Measurements from ENCODE around the gene PEX11A.
"Not testable (repeated sequence)": the region's sequence is repeated elsewhere in the genome, so short reads cannot be mapped to it uniquely, and the experiment has no call there.

PEX11A gene, protein sequence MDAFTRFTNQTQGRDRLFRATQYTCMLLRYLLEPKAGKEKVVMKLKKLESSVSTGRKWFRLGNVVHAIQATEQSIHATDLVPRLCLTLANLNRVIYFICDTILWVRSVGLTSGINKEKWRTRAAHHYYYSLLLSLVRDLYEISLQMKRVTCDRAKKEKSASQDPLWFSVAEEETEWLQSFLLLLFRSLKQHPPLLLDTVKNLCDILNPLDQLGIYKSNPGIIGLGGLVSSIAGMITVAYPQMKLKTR

DNA sequence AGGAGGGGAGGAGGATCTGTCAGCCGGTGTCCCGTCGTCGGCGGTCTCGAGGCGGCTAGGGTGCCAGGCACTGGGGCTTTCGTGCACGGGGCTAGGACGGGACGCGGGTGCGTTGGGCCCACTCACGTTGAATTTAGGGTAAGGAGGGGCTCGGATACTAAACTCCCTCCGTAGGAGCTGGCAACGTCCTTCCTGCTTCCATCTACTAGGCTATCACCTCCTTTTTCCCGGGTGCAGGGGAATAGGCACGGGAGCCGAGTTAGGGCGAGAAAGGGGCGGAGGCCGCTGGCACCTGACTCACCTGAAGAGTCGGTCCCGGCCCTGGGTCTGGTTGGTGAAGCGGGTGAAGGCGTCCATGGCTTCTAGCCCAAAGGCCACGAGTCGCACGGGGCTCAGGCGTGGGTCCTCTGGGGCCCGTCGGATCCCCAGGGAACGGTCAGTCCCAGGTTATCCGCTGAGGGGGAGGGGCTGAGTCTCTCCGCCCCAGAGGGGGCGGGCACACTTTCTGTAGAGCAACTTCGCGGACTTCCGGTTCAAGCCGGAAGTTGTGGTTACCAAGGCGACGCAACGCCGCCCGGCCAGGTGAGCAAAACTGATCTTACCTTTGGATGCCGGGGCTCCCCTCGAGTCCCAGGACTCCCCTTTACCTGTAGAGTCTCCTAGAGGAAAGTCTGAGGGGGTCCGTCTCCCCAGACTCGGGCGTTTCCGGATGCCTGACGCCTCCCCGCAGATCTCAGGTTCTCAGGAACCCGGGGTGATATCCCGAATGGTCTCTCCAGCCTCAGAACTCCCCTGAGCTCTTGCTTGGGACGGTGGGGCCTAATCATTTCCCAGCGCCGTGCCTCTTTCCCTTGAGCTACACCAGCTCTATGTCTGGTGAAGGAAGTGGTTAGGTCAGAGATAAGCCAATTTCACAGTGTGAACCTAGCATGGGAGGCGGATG is at the start of gene PEX11A, which contains the start of gene WDR93:
TSS of gene PEX11A (minus strand) at position 479 of the 943 bp plus-strand sequence. CDS start at position 357, 122 bp downstream.
TSS of gene WDR93 (plus strand) at position 536 of the 943 bp plus-strand sequence. CDS start 10,936 bp downstream, outside the sequence.
- DNase-seq (ENCODE audit: low read depth): peak; percentile 67

DNA sequence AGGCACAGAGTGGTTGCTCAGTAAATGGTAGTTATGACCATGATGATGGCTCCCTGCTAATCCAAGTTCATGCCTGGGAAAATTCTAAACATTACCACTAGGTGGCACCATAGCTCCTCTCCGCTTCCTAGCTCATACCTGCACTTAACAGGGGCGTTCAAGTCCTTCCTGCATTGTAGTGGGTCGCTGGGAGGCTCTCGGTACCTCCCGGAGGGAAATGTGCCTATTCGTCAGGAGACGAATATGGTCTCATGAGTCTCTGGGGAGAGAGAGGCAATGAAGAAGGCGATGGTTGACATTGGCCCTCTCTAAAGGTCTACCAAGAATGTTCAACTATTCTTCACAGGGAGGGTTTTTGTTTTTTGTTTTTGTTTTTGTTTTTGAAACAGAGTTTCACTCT is 49.6 kb upstream of the PEX11A start:
- peak; percentile 16 for DNase-seq (ENCODE audit: low read depth)

DNA sequence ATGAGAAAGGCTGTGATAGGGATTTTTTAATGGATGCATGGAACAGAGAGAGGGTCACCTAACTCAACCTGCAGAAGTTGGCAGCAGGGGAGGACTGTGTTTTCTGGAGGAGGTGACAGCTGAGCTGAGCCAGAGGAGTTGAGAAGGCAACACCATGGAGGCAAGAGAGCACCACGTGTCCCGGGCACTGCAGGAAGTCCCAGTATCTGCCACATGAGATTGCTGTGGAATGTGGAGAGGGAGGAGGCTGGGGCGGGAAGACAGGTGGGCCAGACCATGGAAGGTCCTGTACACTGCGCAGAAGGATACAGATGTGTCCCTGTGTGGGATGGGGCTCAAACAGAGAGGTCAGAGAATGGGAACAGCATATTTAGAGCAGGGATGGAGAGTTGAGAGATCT is 45.2 kb upstream of the PEX11A start:
- DNase-seq (ENCODE audit: low read depth): no peak

DNA sequence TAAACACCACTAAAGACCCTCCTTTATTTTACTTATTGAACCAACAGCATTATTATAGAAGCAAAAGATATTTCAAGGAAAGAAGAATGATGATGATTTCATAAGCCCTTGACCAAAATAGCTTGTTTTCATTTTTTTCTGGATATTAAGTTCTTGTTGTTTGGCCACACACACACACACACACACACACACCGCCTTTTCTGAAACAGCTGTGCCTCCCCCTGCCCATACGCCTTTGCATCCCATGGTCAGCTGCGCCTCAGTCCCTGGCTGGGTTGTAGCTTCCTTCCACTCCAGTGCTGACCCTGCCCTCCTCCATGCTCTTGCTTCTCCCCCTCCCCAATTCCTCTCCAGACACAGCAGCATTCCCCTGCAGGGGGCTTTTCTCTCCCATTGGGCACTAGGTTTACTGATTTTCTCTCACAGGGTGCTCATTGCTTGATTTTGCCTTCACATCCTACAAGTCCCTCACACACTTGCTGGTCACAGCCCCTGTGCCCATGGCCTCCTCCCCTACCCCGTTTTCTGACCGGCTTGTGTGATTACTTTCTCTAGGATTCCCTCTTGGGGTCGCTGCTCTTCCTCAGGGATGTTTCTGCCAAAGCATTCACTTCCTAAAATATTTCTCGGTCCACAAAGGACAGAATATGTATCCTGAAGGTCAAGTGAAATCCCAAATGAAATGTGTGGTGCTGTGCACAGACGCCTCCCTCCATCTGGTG is 42.1 kb upstream of the PEX11A start:
- DNase-seq (ENCODE audit: low read depth): no peak

DNA sequence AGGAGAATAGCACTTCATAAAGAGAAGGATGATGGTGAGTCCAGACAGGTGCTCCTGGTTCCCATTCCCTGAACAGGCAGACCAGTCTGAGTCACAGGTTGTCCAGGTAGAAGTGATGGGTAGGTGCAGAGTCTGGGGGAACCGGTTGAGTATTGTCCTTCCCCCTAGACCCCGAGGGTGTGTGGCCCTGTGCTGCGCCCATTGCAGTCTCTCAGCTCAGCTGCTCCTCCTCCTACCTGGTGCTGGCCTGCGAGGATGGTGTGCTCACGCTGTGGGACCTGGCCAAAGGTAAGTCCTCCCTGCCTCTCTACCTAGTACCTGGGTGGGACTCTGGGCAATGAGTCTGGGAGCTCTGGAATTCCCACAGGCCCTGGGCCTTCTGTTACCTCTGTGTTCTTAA is 40.7 kb upstream of the PEX11A start:
- DNase-seq (ENCODE audit: low read depth): no peak

DNA sequence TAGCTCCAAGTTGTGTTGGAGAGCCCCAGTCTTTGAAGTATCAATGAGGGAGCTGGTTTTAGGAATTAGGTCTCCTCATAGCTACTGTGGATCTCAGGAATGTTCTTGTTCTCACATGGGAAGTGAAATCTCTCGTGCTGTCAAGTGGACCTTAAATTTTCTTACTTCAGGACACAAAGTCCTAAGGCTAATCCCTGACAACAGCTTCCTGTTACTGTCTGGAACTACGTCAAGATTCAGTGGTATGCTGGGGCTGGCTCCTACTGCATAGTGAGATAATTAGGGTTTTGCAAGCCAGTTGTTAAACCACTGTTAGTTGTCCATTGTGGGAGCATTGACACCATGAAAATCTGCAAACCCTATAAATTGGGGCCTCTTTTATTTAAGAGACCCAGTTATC is 37.7 kb upstream of the PEX11A start:
- no peak for DNase-seq (ENCODE audit: low read depth)

DNA sequence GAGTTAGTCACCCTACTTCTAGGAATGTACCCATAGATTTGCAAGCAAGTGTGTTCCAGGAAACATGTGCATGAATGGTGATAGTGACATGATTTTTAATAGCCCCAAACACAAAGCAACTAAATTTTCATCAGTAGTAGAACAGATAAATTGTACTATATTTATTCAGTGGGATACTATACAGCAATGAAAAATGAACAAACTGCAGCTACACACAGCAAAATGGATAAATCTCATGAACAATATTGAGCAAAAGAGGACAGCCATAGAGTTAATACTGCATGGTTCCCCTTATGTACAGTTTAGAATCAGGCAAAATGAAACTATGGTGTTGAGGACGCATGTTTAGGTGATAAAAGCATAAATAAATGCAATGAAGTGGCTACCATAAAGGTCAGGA is 34.5 kb upstream of the PEX11A start:
- DNase-seq (ENCODE audit: low read depth): no peak

DNA sequence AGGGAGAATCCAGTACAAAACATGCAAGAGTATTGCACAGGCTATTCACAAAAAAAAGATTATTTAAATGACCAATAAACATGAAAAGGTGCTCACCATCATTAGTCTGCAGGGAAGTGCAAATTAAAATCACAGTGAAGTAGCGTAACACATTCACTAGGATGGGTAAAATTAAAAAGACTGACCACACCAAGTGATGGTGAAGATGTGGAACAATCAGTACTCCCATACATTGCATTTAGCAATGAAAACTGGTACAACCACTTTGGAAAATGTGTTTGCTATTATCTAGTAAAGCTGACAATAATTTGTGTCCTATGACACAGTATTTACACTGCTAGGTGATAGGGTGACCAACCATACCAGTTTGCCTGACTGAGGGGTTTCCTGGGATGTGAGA is 34.1 kb upstream of the PEX11A start:
- DNase-seq (ENCODE audit: low read depth): no peak

DNA sequence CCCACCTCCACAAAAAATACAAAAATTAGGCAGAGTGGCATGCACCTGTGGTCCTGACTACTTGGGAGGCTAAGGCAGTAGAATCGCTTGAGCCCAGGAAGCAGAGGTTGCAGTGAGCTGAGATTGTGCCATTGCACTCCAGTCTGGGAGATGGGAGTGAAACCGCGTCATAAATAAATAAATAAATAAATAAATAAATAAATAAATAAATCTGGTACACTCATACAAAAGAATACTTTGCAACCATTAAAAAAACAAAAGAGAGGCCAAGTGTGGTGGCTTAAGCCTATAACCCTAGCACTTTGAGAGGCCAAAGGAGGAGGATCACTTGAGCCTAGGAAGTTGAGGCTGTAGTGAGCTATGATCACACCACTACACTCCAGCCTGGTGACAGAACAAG is 32.5 kb upstream of the PEX11A start:
- DNase-seq (ENCODE audit: low read depth): no peak

DNA sequence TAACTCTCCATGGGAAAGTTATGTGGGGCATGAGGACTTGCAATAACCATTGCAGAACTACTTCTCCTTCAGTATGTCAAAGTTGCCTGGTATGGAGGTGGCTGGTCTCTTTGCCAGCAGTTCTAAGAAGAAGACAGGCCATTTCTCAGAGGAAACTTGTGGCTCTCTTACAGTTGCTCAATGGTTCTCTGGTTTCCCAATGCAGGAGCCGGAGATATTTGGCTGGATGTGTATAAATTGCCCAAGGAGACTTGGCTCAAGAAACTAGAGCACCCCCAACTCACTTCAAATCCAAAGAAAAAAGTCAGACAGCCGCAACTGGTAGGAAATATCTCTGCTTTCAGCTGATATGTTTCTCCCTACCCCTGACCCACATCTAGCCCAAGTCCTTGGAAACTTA is 24.2 kb upstream of the PEX11A start:
- no peak for DNase-seq (ENCODE audit: low read depth)

DNA sequence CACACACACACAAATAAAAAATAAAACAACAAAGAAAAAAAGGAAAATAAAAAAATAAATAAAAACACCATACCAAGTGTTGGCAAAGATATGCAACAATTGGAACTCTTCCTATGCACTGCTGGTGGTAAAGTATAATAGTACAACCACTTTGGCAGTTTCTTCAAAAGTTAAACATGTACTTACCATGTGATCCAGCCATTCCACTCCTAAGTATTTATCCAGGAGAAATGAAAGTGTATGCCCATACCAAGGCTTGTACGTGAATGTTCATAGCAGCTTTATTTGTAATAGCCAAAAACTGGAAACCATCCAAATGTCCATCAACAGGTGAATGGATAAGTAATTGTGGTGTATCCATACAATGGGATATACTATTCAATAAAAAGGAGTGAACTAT is 17.0 kb upstream of the PEX11A start:
- DNase-seq (ENCODE audit: low read depth): no peak

DNA sequence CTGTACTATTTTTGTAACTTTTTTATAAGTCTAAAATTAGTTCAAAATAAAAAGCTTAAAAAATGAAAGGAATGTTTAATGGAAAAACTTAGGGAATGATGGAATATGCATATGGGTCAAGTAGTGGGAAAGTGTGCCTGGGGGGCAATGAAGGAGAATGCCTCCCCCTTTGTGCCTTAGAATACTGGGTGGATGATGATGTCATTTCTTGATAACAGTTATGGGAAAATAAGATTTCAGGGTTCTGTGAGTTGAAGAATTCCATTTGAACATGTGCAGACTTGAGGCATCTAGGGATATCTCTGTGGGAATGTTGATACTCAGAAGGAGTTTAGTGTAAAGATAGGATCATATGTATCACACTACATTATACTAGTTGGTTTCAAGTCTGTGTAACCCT is 13.9 kb upstream of the PEX11A start:
- no peak for DNase-seq (ENCODE audit: low read depth)

DNA sequence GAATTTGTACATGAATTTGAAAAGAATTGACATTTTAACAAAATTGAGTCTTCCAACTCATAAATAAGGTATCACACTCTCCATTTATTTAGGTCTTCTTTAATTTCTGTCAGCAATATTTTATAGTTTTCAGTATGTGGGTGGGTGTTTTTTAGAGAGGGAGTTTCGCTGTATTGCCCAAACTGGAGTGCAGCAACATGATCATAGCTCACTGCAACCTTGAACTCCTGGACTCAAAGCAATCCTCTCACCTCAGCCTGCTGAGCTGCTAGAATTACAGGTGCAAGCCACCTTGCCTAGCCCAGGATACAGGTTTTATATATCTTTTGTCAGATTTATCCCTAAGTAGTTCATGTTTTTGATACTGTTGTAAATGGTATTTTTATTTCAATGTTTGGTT is 4.6 kb upstream of the PEX11A start:
- no peak for DNase-seq (ENCODE audit: low read depth)

DNA sequence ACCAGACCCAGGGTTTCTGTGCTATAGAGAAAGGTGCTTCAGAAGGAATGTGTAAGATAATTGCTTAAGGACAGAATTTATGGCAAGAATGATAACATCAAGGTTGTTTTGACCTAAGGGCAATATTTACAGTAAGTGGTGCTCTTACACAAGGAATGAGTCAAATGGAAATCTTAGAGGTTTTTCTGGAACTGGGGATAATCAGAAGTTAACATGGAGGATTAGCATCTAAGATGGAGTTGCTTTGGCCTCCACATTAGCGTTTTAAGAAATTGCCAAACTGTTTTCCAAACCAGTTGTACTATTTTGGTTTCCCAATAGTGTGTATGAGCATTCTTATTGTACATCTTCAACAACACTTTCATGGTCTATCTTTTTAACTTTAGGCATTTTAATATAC is 3.1 kb upstream of the PEX11A start:
- DNase-seq (ENCODE audit: low read depth): no peak

DNA sequence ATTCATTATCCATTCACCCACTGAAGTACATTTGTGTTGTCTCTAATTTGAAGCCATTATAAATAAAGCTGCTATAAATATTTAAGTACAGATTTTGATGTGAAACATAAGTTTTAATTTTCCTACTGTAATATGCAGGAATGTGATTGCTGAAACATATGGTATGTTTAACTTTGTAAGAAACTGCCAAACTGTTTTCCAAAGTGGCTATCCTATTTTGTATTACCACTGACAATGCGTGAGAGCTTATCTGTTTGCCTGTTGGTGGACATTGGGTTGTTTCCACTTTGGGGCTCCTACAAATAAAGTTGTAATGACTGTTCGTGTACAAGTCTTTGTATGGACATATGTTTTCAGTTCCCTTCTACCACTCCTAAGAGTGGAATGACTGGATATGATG is 2.5 kb upstream of the PEX11A start:
- no peak for DNase-seq (ENCODE audit: low read depth)

DNA sequence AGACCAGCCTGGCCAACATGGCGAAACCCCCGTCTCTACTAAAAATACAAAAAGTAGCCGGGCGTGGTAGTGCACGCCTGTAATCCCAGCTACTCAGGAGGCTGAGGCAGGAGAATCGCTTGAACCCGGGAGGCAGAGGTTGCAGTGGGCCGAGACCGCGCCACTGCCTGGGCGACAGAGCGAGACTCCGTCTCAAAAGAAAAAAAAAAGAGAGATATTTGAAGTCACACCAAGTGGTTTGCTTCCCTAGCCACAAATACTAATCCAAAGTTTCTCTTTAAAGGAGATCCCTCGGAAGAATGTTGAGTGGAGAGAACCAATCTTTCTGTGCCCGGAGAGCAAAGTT is 651 bp downstream of the PEX11A start:
- DNase-seq (ENCODE audit: low read depth): not testable (repeated sequence)

DNA sequence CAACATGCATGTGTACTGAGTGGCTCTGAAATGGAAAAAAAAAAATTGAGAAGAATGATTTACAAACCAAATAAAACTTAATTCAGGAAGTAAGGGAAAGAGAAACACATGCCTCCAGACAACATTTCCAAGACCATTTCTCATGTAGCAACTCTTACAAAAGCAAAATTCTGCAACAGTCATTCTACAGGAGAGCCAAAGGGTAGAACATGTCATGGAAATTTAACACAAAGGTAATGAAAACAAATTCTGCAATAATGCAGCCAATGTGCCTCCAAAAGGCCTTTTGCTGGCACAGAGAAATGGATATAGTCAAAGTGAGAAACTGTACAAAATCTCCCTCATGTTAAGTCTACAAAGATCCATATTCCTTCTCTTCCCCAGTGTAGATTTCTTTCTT is 4.0 kb downstream of the PEX11A start:
- no peak for DNase-seq (ENCODE audit: low read depth)

DNA sequence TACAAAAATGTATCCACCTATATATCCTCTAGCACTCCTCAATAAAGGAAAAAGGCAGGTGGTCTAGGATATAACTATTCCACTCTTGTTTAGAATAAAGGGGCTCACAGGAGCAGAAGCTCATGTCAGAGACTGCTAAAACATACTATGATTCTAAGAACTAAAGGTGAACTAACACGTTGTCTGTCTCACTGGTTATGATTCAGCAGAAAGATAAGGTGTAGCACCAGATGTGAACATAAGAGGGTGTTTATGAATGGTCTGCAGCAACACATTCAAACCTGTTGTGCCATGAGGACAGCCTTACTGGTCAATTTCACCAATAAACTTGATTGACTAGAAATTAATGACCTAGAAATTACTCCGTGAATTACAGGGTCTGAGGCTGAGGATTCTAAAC is 4.6 kb downstream of the PEX11A start:
- DNase-seq (ENCODE audit: low read depth): no peak

DNA sequence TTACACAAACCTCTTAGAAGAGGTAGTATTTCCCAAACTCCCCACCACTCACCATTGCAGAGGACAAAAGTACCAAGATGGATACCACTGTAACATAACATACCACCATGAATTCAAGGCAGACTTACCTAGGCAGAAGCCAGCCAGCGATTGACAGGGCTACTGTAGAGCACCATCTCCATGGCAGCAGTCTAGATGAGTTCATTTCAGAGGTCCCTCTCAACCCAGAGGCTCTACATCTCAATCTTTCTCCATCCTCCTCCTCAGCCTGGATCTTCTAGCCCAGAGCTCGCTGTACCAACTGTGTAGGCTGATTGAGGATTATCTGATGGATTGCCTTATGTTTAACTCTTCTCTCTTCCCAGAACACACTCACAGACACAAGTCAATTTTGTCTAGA is 9.4 kb downstream of the PEX11A start:
- no peak for DNase-seq (ENCODE audit: low read depth)

DNA sequence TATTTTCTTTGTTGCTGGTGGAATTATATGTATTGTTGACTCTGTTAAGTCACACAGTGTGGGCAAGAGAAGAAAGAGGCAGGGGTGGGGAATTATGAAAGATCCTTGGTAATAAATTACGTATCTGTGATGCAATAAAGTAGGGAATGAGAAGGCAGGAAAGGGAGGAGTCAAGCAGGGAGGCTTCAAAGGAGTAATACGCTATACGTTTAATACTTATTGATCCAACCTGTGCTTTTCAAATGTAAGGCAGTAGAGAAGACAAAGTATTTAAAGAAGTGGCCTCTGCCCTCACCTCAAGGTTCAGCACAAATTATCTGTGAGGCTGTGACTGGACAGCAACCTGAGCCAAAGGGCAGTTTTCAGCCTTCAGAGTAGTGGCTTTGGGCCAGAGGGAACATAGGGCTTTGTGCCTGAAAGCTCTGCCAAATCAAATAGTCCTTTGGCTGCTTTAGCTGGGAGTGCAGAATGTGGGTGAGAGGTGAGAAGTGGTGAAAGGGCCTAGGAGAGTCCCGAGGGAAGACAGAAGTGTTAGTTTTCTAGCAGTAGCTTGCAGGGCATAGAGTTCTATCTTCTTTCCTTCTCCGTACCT is 10.2 kb downstream of the PEX11A start:
- no peak for DNase-seq (ENCODE audit: low read depth)

DNA sequence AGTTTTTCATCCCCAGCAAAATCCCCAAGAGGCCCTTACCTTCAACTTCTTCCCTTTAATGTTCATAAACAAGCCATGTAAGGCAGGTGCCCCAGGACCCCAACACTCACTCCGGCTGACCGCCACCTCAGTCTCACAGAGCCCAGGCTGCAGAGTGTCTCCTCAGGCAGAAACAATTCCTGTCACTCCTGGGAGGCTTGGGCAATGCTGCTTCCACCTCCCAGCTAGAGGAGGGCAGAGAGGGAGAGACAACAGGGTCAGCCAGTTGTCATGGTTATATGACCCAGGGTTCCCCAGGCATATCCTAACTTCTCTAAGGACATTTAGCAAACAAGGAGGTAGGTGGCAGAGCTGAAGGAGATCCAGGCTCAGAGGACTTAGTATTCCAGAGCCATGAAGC is 11.3 kb downstream of the PEX11A start, which contains the start of gene PLIN1:
TSS of gene PLIN1 (minus strand) at position 156 of the 400 bp plus-strand sequence. CDS start 1,878 bp downstream, outside the sequence.
- DNase-seq (ENCODE audit: low read depth): no peak

DNA sequence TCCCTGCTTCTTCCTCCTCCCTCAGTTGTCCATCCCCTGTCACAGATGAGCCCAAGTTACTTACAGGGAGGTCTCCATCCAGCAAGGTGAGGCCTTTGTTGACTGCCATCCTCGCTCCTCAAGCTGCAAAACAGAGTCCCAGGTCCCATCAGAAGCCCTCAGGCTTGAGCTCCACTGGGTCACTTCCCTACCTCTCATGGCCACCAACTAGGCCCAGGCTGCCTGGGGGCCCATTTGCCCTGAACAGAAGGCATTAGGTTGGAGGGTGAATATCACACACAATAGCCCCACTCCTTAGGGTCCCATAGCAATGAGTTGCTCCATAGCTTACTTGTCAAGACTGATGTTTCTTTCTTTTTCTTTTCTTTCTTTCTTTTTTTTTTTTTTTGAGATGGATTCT is 13.2 kb downstream of the PEX11A start:
- DNase-seq (ENCODE audit: low read depth): no peak
